ACC112 (cell line): ENCODE results near the gene METTL22.

Experiments
- H2AFZ ChIP-seq: fragments of 200-600 bp; sonication (generic); one replicate; pipeline ENCODE4 v1.6.0; 2017; ENCODE audit warnings: antibody characterized with exemption, low read length; ENCODE audit not compliant: unreplicated experiment
- H3K27ac ChIP-seq: fragments of 200-600 bp; sonication (generic); 2 replicates; pipeline ENCODE4 v1.5.1; 2014; ENCODE audit warnings: low read depth, mild to moderate bottlenecking, antibody characterized with exemption, low read length, moderate library complexity
- H3K27me3 ChIP-seq: fragments of 200-600 bp; sonication (generic); 2 replicates; pipeline ENCODE4 v1.6.1; 2014; ENCODE audit warnings: mild to moderate bottlenecking, antibody characterized with exemption, low read length, moderate library complexity, mixed read lengths; ENCODE audit not compliant: insufficient read depth
- H3K36me3 ChIP-seq: fragments of 200-600 bp; sonication (generic); 2 replicates; pipeline ENCODE4 v1.6.1; 2016; ENCODE audit warnings: mild to moderate bottlenecking, antibody characterized with exemption, low read length, moderate library complexity, mixed read lengths; ENCODE audit not compliant: insufficient read depth
- H3K4me1 ChIP-seq: fragments of 200-600 bp; sonication (generic); one replicate; pipeline ENCODE4 v1.6.1; 2016; ENCODE audit warnings: low read length, mixed read lengths; ENCODE audit not compliant: insufficient read depth, unreplicated experiment, control insufficient read depth
- H3K4me3 ChIP-seq: fragments of 200-600 bp; sonication (generic); 2 replicates; pipeline ENCODE4 v1.5.1; 2014; ENCODE audit warnings: mild to moderate bottlenecking, low read depth, low read length
- H3K79me2 ChIP-seq: fragments of 200-600 bp; sonication (generic); one replicate; pipeline ENCODE4 v1.6.0; 2016; ENCODE audit warnings: low read length; ENCODE audit not compliant: control insufficient read depth, unreplicated experiment, insufficient read depth

METTL22 gene

GRCh38 chr16:8595783-8596182, 25.7 kb upstream of the METTL22 start:
- no peak overlapping the region for H3K27ac ChIP-seq
- no peaks in the 10 kb centered on the region for H3K4me1 ChIP-seq
- no peaks in the 10 kb centered on the region for H3K36me3 ChIP-seq
- peaks cover 60% of the 10 kb centered on the region for H3K27me3 ChIP-seq
- H3K79me2 ChIP-seq: no peaks in the 10 kb centered on the region
- H2AFZ ChIP-seq: no peak overlapping the region
- H3K4me3 ChIP-seq: no peak overlapping the region

GRCh38 chr16:8596581-8596980, 24.9 kb upstream of the METTL22 start:
- Histone ChIP-seq H3K79me2 (no peaks in the 10 kb centered on the region), H3K27me3 (peaks cover 62% of the 10 kb centered on the region), H3K4me1 (no peaks in the 10 kb centered on the region), H3K27ac (no peak overlapping the region), H3K4me3 (no peak overlapping the region), H3K36me3 (no peaks in the 10 kb centered on the region), H2AFZ (no peak overlapping the region)

GRCh38 chr16:8600144-8600775, 21.2 kb upstream of the METTL22 start:
- no peaks in the 10 kb centered on the region for H3K79me2 ChIP-seq
- no peak overlapping the region for H3K4me3 ChIP-seq
- no peak overlapping the region for H2AFZ ChIP-seq
- H3K36me3 ChIP-seq: no peaks in the 10 kb centered on the region
- no peaks in the 10 kb centered on the region for H3K4me1 ChIP-seq
- H3K27me3 ChIP-seq: peaks cover 75% of the 10 kb centered on the region
- H3K27ac ChIP-seq: no peak overlapping the region

DNA sequence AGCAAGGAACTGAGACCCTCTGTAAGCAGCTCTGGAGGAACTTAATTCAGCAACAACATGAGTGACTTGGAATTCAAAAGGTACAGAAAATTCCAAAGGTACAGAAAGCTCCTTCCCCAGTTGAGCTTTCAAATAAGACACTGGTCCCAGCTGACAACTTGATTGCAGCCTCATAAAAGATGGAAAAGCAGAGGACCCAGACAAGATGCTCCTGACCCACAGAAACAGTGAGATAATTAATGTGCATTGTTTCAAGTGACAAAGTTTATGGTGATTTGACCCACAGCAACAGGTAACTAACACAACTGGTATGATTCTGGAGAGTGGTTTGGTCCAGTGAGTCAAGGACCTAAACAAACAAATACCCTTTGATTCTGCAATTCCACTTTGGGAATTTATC, 15.9 kb upstream of the METTL22 start:
- Histone ChIP-seq H3K79me2 (no peaks in the 10 kb centered on the region), H3K27me3 (peaks cover 86% of the 10 kb centered on the region), H2AFZ (no peak overlapping the region), H3K4me1 (no peaks in the 10 kb centered on the region), H3K27ac (no peak overlapping the region), H3K4me3 (no peak overlapping the region), H3K36me3 (no peaks in the 10 kb centered on the region)

DNA sequence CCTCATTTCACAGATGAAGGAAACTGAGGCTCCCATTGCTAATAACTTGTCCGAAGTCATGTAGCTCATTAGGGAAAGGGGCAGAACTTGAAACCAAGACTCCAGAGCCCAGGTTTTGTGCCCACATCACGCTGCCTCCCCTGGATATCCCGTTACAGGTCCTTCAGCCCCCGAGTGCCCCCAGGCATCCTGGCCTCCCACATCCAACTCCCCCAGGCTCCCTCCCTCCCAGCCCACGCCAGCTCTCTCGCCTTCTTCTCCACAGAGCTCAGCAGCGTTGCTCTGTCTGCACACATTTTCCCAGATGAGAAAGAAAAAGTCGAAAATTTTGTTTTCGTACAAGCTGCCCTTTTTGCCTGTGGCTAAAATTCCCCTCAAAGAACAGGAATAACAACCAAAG, 14.3 kb upstream of the METTL22 start:
- Histone ChIP-seq H3K27me3 (peaks cover 69% of the 10 kb centered on the region), H3K36me3 (no peaks in the 10 kb centered on the region), H3K4me1 (peaks cover 6% of the 10 kb centered on the region), H2AFZ (no peak overlapping the region), H3K4me3 (no peak overlapping the region), H3K79me2 (no peaks in the 10 kb centered on the region), H3K27ac (no peak overlapping the region)

GRCh38 chr16:8611122-8611521, 10.4 kb upstream of the METTL22 start:
- peaks cover 8% of the 10 kb centered on the region for H3K4me1 ChIP-seq
- no peaks in the 10 kb centered on the region for H3K36me3 ChIP-seq
- H2AFZ ChIP-seq: no peak overlapping the region
- no peaks in the 10 kb centered on the region for H3K79me2 ChIP-seq
- peaks cover 52% of the 10 kb centered on the region for H3K27me3 ChIP-seq
- no peak overlapping the region for H3K27ac ChIP-seq
- H3K4me3 ChIP-seq: no peak overlapping the region

- Histone ChIP-seq H3K4me1 (peaks cover 8% of the 10 kb centered on the region), H3K4me3 (no peak overlapping the region), H3K79me2 (no peaks in the 10 kb centered on the region), H3K27ac (no peak overlapping the region), H3K36me3 (no peaks in the 10 kb centered on the region), H3K27me3 (peaks cover 49% of the 10 kb centered on the region), H2AFZ (no peak overlapping the region)
Measured at GRCh38 chr16:8611886-8612600, 9.5 kb upstream of the METTL22 start.

DNA sequence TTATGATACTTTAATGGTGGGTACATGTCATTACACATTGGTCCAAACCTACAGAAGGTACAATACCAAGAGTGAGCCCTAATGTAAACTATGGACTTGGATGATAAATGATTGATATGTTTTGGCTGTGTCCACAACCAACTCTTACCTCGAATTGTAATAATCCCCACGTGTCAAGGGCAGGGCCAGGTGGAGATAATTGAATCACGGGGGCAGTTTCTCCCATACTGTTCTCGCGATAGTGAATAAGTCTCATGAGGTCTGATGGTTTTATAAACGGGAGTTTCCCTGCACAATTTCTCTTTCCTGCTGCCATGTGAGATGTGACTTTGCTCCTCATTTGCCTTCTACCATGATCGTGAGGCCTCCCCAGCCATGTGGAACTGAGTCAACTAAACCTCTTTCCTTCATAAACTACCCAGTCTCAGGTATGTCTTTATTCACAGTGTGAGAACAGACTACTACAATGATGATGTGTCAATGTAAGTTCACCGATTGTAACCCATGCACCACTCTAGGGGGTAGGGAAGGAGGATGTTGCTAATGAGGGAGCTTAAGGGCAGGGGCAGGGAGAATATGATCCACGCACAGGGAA, 7.0 kb upstream of the METTL22 start:
- no peak overlapping the region for H2AFZ ChIP-seq
- no peaks in the 10 kb centered on the region for H3K36me3 ChIP-seq
- no peak overlapping the region for H3K27ac ChIP-seq
- H3K4me1 ChIP-seq: peaks cover 8% of the 10 kb centered on the region
- no peak overlapping the region for H3K4me3 ChIP-seq
- H3K79me2 ChIP-seq: no peaks in the 10 kb centered on the region
- peaks cover 29% of the 10 kb centered on the region for H3K27me3 ChIP-seq

GRCh38 chr16:8619671-8620370, 1.7 kb upstream of the METTL22 start:
- Histone ChIP-seq H2AFZ (no peak overlapping the region), H3K27ac (no peak overlapping the region), H3K4me3 (no peak overlapping the region), H3K4me1 (peaks cover 18% of the 10 kb centered on the region), H3K36me3 (no peaks in the 10 kb centered on the region), H3K79me2 (peaks cover 26% of the 10 kb centered on the region), H3K27me3 (peaks cover 15% of the 10 kb centered on the region)

GRCh38 chr16:8620535-8620934, 963 bp upstream of the METTL22 start:
- Histone ChIP-seq H2AFZ (no peak overlapping the region), H3K36me3 (peaks cover 1% of the 10 kb centered on the region; the same call in 1 of the 2 replicates), H3K27ac (no peak overlapping the region), H3K4me3 (no peak overlapping the region), H3K4me1 (peaks cover 18% of the 10 kb centered on the region), H3K27me3 (peaks cover 10% of the 10 kb centered on the region), H3K79me2 (peaks cover 26% of the 10 kb centered on the region)
